A549 (cell line): ENCODE results near the gene SPDYC. TPM values are rescaled to one million over a fixed set of nuclear protein-coding genes. Genes with fewer than 3 reads are reported as not detected.

ENCODE experiments used
- ATAC-seq, 2 experiments: fragments of 200-7000 bp in 1 of 2; fragments of >200 bp in 1 of 2; cut with Nextera tagmentation in 1 of 2; cut with Tn5 transposase in 1 of 2; 3 replicates each; pipeline versions ENCODE4 v1.8.0 to v1.9.1; 2018 to 2020; ENCODE audit warnings: mild to moderate bottlenecking in 1 of 2, moderate library complexity in 1 of 2
- CTCF ChIA-PET: fragments of 300-600 bp; sonication (Branson Sonifier 250); formaldehyde crosslinking; extraction: SDS; loops from one replicate; lab custom pipeline; 2021; ENCODE audit warnings: antibody characterized with exemption, inconsistent platforms; lab: Yijun Ruan, JAX
- POLR2A ChIA-PET: fragments of 350-600 bp; formaldehyde crosslinking; extraction: SDS; loops from one replicate; lab custom pipeline; 2021; ENCODE audit warnings: antibody characterized with exemption, inconsistent platforms; lab: Yijun Ruan, JAX
- DNase-seq, 2 experiments: peaks; one replicate each; pipeline versions ENCODE4 v3.0.0 to v3.0.0-alpha.2; 2011 to 2016; ENCODE audit warnings: low read depth in 1 of 2, low spot score in 1 of 2
- FAIRE-seq: peaks from 2 replicates; lab custom pipeline; 2011; peaks lifted over from hg19 to GRCh38; lab: Jason Lieb, UNC
- H3K27ac ChIP-seq, 2 experiments: fragments of >200 bp; sonication (Bioruptor Twin); formaldehyde crosslinking; 3 replicates each; pipeline ENCODE4 v1.5.1; 2016 to 2017
- H3K4me1 ChIP-seq: fragments of >200 bp; sonication (Bioruptor Twin); formaldehyde crosslinking; 3 replicates; pipeline ENCODE4 v1.6.1; 2016
- H3K4me2 ChIP-seq: fragments of >200 bp; sonication (Bioruptor Twin); formaldehyde crosslinking; 3 replicates; pipeline ENCODE4 v1.6.1; 2016
- H3K4me3 ChIP-seq: fragments of >200 bp; sonication (Bioruptor Twin); formaldehyde crosslinking; 3 replicates; pipeline ENCODE4 v1.5.1; 2016
- H3K9me3 ChIP-seq: fragments of >200 bp; sonication (Bioruptor Twin); formaldehyde crosslinking; 3 replicates; pipeline ENCODE4 v1.6.1; 2016
- BCL3 ChIP-seq: fragments of >200 bp; sonication (Bioruptor Twin); formaldehyde crosslinking; IDR thresholded peaks from 3 replicates; pipeline ENCODE4 v1.6.1; 2016
- ELK1 ChIP-seq: fragments of 150-350 bp; IDR thresholded peaks from 2 replicates; pipeline ENCODE4 v1.6.1; 2014; ENCODE audit warnings: low read depth, mild to moderate bottlenecking, low read length
- EP300 ChIP-seq, 2 experiments: fragments of >200 bp; sonication (Bioruptor Twin); formaldehyde crosslinking; IDR thresholded peaks; 2 replicates in 1 of 2; 3 replicates in 1 of 2; pipeline ENCODE4 v1.6.1; 2016 to 2017
- FOSL2 ChIP-seq, 2 experiments: fragments of 450-650 bp in 1 of 2; fragments of >200 bp in 1 of 2; sonication (Bioruptor Twin) in 1 of 2; formaldehyde crosslinking; IDR thresholded peaks; 2 replicates each; pipeline versions ENCODE4 v1.5.0 to v1.6.1; 2016 to 2020; ENCODE audit warnings: mild to moderate bottlenecking in 1 of 2, moderate library complexity in 1 of 2
- FOXS1 ChIP-seq: fragments of 250-450 bp; sonication (Bioruptor Pico); IDR thresholded peaks from 2 replicates; pipeline ENCODE4 v1.5.0; 2020; ENCODE audit warnings: mild to moderate bottlenecking, moderate library complexity
- GATA3 ChIP-seq: IDR thresholded peaks from 2 replicates; pipeline ENCODE4 v1.6.1; 2012; ENCODE audit warnings: borderline replicate concordance
- HES2 ChIP-seq: fragments of >200 bp; sonication (Bioruptor Twin); formaldehyde crosslinking; IDR thresholded peaks from 2 replicates; pipeline ENCODE4 v1.6.1; 2016
- JUN ChIP-seq, 2 experiments: fragments of >200 bp; sonication (Bioruptor Twin); formaldehyde crosslinking; IDR thresholded peaks; 2 replicates in 1 of 2; 3 replicates in 1 of 2; pipeline ENCODE4 v1.6.1; 2016 to 2017
- KDM5A ChIP-seq: fragments of 200-600 bp; sonication (generic); IDR thresholded peaks from 2 replicates; pipeline ENCODE4 v1.6.1; 2016; ENCODE audit warnings: antibody characterized with exemption, mild to moderate bottlenecking
- MAZ ChIP-seq: fragments of 150-350 bp; IDR thresholded peaks from 2 replicates; pipeline ENCODE4 v1.6.1; 2014; ENCODE audit warnings: antibody characterized with exemption, low read depth, low read length, borderline replicate concordance
- PBX3 ChIP-seq: IDR thresholded peaks from 2 replicates; pipeline ENCODE4 v1.6.1; 2012
- PHF8 ChIP-seq: fragments of 200-600 bp; sonication (generic); IDR thresholded peaks from 2 replicates; pipeline ENCODE4 v1.6.1; 2016; ENCODE audit warnings: low read depth, mild to moderate bottlenecking, antibody characterized with exemption, moderate library complexity, borderline replicate concordance
- POLR2A ChIP-seq: IDR thresholded peaks from 2 replicates; pipeline ENCODE4 v1.6.1; 2012; ENCODE audit warnings: mild to moderate bottlenecking, low read length
- POLR2AphosphoS2 ChIP-seq: conservative IDR thresholded peaks from 2 replicates; pipeline ENCODE4 v1.6.1; 2012; ENCODE audit warnings: low read length, improper control_type of control experiment, inconsistent platforms
- RAD21 ChIP-seq, 2 experiments: fragments of >200 bp in 1 of 2; sonication (Bioruptor Twin) in 1 of 2; formaldehyde crosslinking in 1 of 2; IDR thresholded peaks in 1 of 2; conservative IDR thresholded peaks in 1 of 2; 2 replicates in 1 of 2; 3 replicates in 1 of 2; pipeline ENCODE4 v1.6.1; 2012 to 2018; ENCODE audit warnings: inconsistent platforms in 1 of 2
- RARB ChIP-seq: fragments of 250-450 bp; sonication (Bioruptor Pico); IDR thresholded peaks from 2 replicates; pipeline ENCODE4 v1.8.0; 2021; ENCODE audit warnings: mild to moderate bottlenecking, moderate library complexity
- RCOR1 ChIP-seq: fragments of 150-350 bp; IDR thresholded peaks from 2 replicates; pipeline ENCODE4 v1.6.1; 2014; ENCODE audit warnings: antibody characterized with exemption, low read length, low read depth
- SREBF2 ChIP-seq: fragments of 450-650 bp; IDR thresholded peaks from 2 replicates; pipeline ENCODE4 v1.6.1; 2014; ENCODE audit warnings: mild to moderate bottlenecking, moderate library complexity
- TP53 ChIP-seq: fragments of 250-450 bp; sonication (Bioruptor Pico); IDR thresholded peaks from 2 replicates; pipeline ENCODE4 v1.5.0; 2021; ENCODE audit warnings: mild to moderate bottlenecking, moderate library complexity
- ZSCAN20 ChIP-seq: fragments of 250-450 bp; sonication (Bioruptor Pico); IDR thresholded peaks from 2 replicates; pipeline ENCODE4 v1.8.0; 2022; ENCODE audit warnings: mild to moderate bottlenecking, moderate library complexity
- WGBS: methylation state at CpG from one replicate; pipeline ENCODE4 v1.1.6; 2017; ENCODE audit errors: missing lambda C conversion rate; 5-methylcytosine and 5-hydroxymethylcytosine counted together
- polyA plus RNA-seq, 4 experiments: library from polyadenylated mRNA; depleted of rRNA in 3 of 4; stranded (reverse); fragments of >200 nt; fragmentation: RNase III in 1 of 4; extraction: RNeasy Plus Mini Kit Qiagen cat#74134 plus additional on column Dnase treatment in 1 of 4; gene quantifications; 2 replicates in 3 of 4; 3 replicates in 1 of 4; pipeline ENCODE4 v1.2.3, GENCODE V29; 2011 to 2017
- TF ChIP-seq, protein P1 (sequence below): fragments of 250-450 bp; sonication (Bioruptor Pico); IDR thresholded peaks from 2 replicates; pipeline ENCODE4 v1.5.0; 2021; ENCODE audit warnings: mild to moderate bottlenecking, moderate library complexity, borderline replicate concordance
- TF ChIP-seq, protein P2 (sequence below): fragments of 200-600 bp; sonication (generic); IDR thresholded peaks from 2 replicates; pipeline ENCODE4 v1.6.1; 2016; ENCODE audit warnings: antibody characterized with exemption, mild to moderate bottlenecking, moderate library complexity

The SPDYC gene
- polyA plus RNA-seq, 2 of the 4 experiments (the other 2 are of a cell fraction): not detected

- Histone ChIP-seq H3K27ac (peak overlapping the region; percentile 96 to 98), H3K4me2 (peak overlapping the region; percentile 100), H3K4me3 (peak overlapping the region; percentile 89), H3K4me1 (peaks cover 15% of the 10 kb centered on the region), H3K9me3 (no peaks in the 10 kb centered on the region)
- POLR2A ChIA-PET: interaction anchor here (1.8 to 3.0 kb wide), 3 partner anchors 9 to 47 kb away, joined by 12 to 37 read pairs (median 28); partner anchors contain the start of genes CAPN1, FAU and MRPL49
- 1% methylated on average over 20 of the region's 20 CpGs for WGBS
- ATAC-seq: peak in 1 of 2 experiments; percentile 0; a peak in 2 of 6 replicates
- DNase-seq: no peak
- no peak for FAIRE-seq
- TF ChIP-seq ELK1 (no peak), TP53 (CRISPR knock-in tag) (no peak), ZSCAN20 (no peak), RARB (CRISPR knock-in tag) (no peak), POLR2AphosphoS2 (no peak), FOXS1 (CRISPR knock-in tag) (no peak), SREBF2 (no peak)
- TF ChIP-seq, protein P1, sequence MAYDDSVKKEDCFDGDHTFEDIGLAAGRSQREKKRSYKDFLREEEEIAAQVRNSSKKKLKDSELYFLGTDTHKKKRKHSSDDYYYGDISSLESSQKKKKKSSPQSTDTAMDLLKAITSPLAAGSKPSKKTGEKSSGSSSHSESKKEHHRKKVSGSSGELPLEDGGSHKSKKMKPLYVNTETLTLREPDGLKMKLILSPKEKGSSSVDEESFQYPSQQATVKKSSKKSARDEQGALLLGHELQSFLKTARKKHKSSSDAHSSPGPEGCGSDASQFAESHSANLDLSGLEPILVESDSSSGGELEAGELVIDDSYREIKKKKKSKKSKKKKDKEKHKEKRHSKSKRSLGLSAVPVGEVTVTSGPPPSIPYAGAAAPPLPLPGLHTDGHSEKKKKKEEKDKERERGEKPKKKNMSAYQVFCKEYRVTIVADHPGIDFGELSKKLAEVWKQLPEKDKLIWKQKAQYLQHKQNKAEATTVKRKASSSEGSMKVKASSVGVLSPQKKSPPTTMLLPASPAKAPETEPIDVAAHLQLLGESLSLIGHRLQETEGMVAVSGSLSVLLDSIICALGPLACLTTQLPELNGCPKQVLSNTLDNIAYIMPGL (CRISPR knock-in tag): no peak
- TF ChIP-seq, protein P2, sequence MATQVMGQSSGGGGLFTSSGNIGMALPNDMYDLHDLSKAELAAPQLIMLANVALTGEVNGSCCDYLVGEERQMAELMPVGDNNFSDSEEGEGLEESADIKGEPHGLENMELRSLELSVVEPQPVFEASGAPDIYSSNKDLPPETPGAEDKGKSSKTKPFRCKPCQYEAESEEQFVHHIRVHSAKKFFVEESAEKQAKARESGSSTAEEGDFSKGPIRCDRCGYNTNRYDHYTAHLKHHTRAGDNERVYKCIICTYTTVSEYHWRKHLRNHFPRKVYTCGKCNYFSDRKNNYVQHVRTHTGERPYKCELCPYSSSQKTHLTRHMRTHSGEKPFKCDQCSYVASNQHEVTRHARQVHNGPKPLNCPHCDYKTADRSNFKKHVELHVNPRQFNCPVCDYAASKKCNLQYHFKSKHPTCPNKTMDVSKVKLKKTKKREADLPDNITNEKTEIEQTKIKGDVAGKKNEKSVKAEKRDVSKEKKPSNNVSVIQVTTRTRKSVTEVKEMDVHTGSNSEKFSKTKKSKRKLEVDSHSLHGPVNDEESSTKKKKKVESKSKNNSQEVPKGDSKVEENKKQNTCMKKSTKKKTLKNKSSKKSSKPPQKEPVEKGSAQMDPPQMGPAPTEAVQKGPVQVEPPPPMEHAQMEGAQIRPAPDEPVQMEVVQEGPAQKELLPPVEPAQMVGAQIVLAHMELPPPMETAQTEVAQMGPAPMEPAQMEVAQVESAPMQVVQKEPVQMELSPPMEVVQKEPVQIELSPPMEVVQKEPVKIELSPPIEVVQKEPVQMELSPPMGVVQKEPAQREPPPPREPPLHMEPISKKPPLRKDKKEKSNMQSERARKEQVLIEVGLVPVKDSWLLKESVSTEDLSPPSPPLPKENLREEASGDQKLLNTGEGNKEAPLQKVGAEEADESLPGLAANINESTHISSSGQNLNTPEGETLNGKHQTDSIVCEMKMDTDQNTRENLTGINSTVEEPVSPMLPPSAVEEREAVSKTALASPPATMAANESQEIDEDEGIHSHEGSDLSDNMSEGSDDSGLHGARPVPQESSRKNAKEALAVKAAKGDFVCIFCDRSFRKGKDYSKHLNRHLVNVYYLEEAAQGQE: peak; percentile 10; the same call in 1 of the 2 replicates
- CTCF ChIA-PET: interaction anchor here (0.9 to 2.3 kb wide), 3 partner anchors 16 to 132 kb away, joined by 3 to 13 read pairs (median 3); partner anchors contain the start of genes TM7SF2 and ZNHIT2
Observed at GRCh38 chr11:65133724-65134123, 36.3 kb upstream of the SPDYC start.

- Histone ChIP-seq H3K4me2 (peak within 1 kb of the TSS; percentile 100), H3K9me3 (no peaks in the 10 kb centered on the region), H3K27ac (peak within 1 kb of the TSS; percentile 96 to 98), H3K4me1 (peaks cover 15% of the 10 kb centered on the region), H3K4me3 (peak within 1 kb of the TSS; percentile 89)
- peak; percentile 88 to 91 for ATAC-seq
- DNase-seq: peak; percentile 93 to 96
- FAIRE-seq: no peak
- CTCF ChIA-PET: interaction anchor here (0.9 to 3.5 kb wide), 8 partner anchors 8 to 132 kb away, joined by 3 to 19 read pairs (median 4); partner anchors contain the start of genes TM7SF2 and ZNHIT2
- POLR2A ChIA-PET: interaction anchor here (0.9 to 3.0 kb wide), 13 partner anchors 8 to 199 kb away, joined by 3 to 37 read pairs (median 7); partner anchors contain the start of genes CAPN1, DPF2, FAU and MRPL49
- WGBS: 3% methylated on average over 13 of the region's 60 CpGs
- TF ChIP-seq RAD21 (conservative IDR thresholded peaks at IDR 0.05 in 1 of 2, IDR thresholded peaks at IDR 0.05 in 1 of 2) (peak in 1 of 2 experiments; percentile 1; a peak in 1 of 5 replicates), HES2 (no peak), MAZ (no peak; the same call in 1 of the 2 replicates), RCOR1 (no peak), RARB (CRISPR knock-in tag) (peak; percentile 61; the same call in 1 of the 2 replicates), POLR2A (peak; percentile 94), TP53 (CRISPR knock-in tag) (peak; percentile 66; the same call in 1 of the 2 replicates), PBX3 (no peak; the same call in 1 of the 2 replicates), ELK1 (no peak), FOSL2 (IDR thresholded peaks at IDR 0.05) (no peak), FOSL2 (CRISPR knock-in tag; IDR thresholded peaks at IDR 0.05) (peak; percentile 39; the same call in 1 of the 2 replicates), EP300 (IDR thresholded peaks at IDR 0.05) (no peak), PHF8 (peak; percentile 78), GATA3 (peak; percentile 86), KDM5A (peak; percentile 33; the same call in 1 of the 2 replicates), JUN (IDR thresholded peaks at IDR 0.05) (peak; percentile 70 to 96; a peak in 4 of 5 replicates), BCL3 (peak; percentile 45; the same call in 2 of the 3 replicates)
Observed at GRCh38 chr11:65134240-65134951, 35.6 kb upstream of the SPDYC start, which contains the start of gene SYVN1. SYVN1 (minus strand) TSS chr11:65134519; CDS start chr11:65133601, 918 bp downstream.
